ENCODE data around the gene ZNRD2. TPM values are rescaled to one million over a fixed set of nuclear protein-coding genes. Genes with fewer than 3 reads are reported as not detected.
"Not testable (repeated sequence)": the region's sequence is repeated elsewhere in the genome, so short reads cannot be mapped to it uniquely, and the experiment has no call there.

The ZNRD2 gene
- total RNA-seq, 1 experiment from 2014 or later = 73.8 TPM

GRCh38 chr11:65555693-65556231, 14.5 kb upstream of the ZNRD2 start:
- DNase-seq (ENCODE audit: low spot score) = peak; percentile 95

GRCh38 chr11:65556470-65557279, 13.6 kb upstream of the ZNRD2 start:
- DNase-seq (ENCODE audit: low spot score) = no peak

- no peak for DNase-seq (ENCODE audit: low spot score)
Observed at GRCh38 chr11:65557280-65558001, 12.8 kb upstream of the ZNRD2 start.

GRCh38 chr11:65558002-65558929, 12.0 kb upstream of the ZNRD2 start, which contains the start of gene LTBP3:
TSS of gene LTBP3 (minus strand) at chr11:65558359. CDS start at chr11:65557959, 400 bp downstream.
- peak; percentile 66 for DNase-seq (ENCODE audit: low spot score)

- no peak for DNase-seq (ENCODE audit: low spot score)
Observed at GRCh38 chr11:65558930-65559509, 11.3 kb upstream of the ZNRD2 start.

GRCh38 chr11:65559535-65559934, 10.7 kb upstream of the ZNRD2 start:
- no peak for DNase-seq (ENCODE audit: low spot score)

- DNase-seq (ENCODE audit: low spot score) = peak; percentile 64
Observed at GRCh38 chr11:65559951-65560537, 10.2 kb upstream of the ZNRD2 start.

GRCh38 chr11:65560555-65561418, 9.5 kb upstream of the ZNRD2 start:
- peak; percentile 67 for DNase-seq (ENCODE audit: low spot score)

GRCh38 chr11:65562020-65562419, 8.3 kb upstream of the ZNRD2 start:
- no peak for DNase-seq (ENCODE audit: low spot score)

GRCh38 chr11:65562788-65563187, 7.5 kb upstream of the ZNRD2 start:
- no peak for DNase-seq (ENCODE audit: low spot score)

GRCh38 chr11:65563601-65564000, 6.7 kb upstream of the ZNRD2 start:
- no peak for DNase-seq (ENCODE audit: low spot score)

GRCh38 chr11:65564879-65565559, 5.3 kb upstream of the ZNRD2 start:
- not testable (repeated sequence) for DNase-seq (ENCODE audit: low spot score)

- no peak for DNase-seq (ENCODE audit: low spot score)
Observed at GRCh38 chr11:65565624-65566453, 4.4 kb upstream of the ZNRD2 start.

- no peak for DNase-seq (ENCODE audit: low spot score)
Observed at GRCh38 chr11:65569164-65569972, 909 bp upstream of the ZNRD2 start.

GRCh38 chr11:65571420-65571819, 1.1 kb downstream of the ZNRD2 start:
- no peak for DNase-seq (ENCODE audit: low spot score)

GRCh38 chr11:65571940-65572339, 1.7 kb downstream of the ZNRD2 start:
- peak; percentile 48 for DNase-seq (ENCODE audit: low spot score)

- peak; percentile 76 for DNase-seq (ENCODE audit: low spot score)
Observed at GRCh38 chr11:65572356-65573051, 2.2 kb downstream of the ZNRD2 start, which contains the start of gene FAM89B. TSS of gene FAM89B (plus strand) at chr11:65572538. CDS start at chr11:65572670, 132 bp downstream.
